GM19043 (cell line): Measurements from ENCODE around the gene CNIH2.
"Not testable (repeated sequence)": the region's sequence is repeated elsewhere in the genome, so short reads cannot be mapped to it uniquely, and the experiment has no call there.

Experiments used
- ATAC-seq: cut with Tn5 transposase; IDR thresholded peaks from one replicate; pipeline ENCODE4 v1.9.1; 2021; ENCODE audit warnings: low read depth; ENCODE audit not compliant: unreplicated experiment

CNIH2 gene

GRCh38 chr11:66313321-66314185 is 35.6 kb downstream of the CNIH2 start:
- no peak for ATAC-seq

- no peak for ATAC-seq
Measured at GRCh38 chr11:66314186-66314501, 36.2 kb downstream of the CNIH2 start.

- no peak for ATAC-seq
Measured at GRCh38 chr11:66314561-66315497, 36.9 kb downstream of the CNIH2 start.

GRCh38 chr11:66315498-66315885 is 37.5 kb downstream of the CNIH2 start:
- no peak for ATAC-seq

- ATAC-seq = no peak
Measured at GRCh38 chr11:66315921-66316811, 38.2 kb downstream of the CNIH2 start.

GRCh38 chr11:66316849-66317251 is 38.9 kb downstream of the CNIH2 start, which contains the start of gene CD248:
Gene CD248 (minus strand): TSS chr11:66317044. CDS start chr11:66317027, 17 bp downstream.
- ATAC-seq = no peak

- ATAC-seq = no peak
Measured at GRCh38 chr11:66317322-66317722, 39.3 kb downstream of the CNIH2 start.

GRCh38 chr11:66317723-66318599 is 40.0 kb downstream of the CNIH2 start:
- no peak for ATAC-seq

- ATAC-seq = no peak
Measured at GRCh38 chr11:66318600-66318970, 40.6 kb downstream of the CNIH2 start.

- ATAC-seq = not testable (repeated sequence)
Measured at GRCh38 chr11:66320289-66320688, 42.3 kb downstream of the CNIH2 start.

- not testable (repeated sequence) for ATAC-seq
Measured at GRCh38 chr11:66320748-66321147, 42.8 kb downstream of the CNIH2 start.

GRCh38 chr11:66321606-66322005 is 43.6 kb downstream of the CNIH2 start:
- ATAC-seq = no peak

- ATAC-seq = no peak
Measured at GRCh38 chr11:66322732-66323427, 44.9 kb downstream of the CNIH2 start.

GRCh38 chr11:66323684-66324083 is 45.7 kb downstream of the CNIH2 start:
- ATAC-seq = no peak

GRCh38 chr11:66324664-66325063 is 46.7 kb downstream of the CNIH2 start:
- no peak for ATAC-seq

GRCh38 chr11:66325263-66325671 is 47.3 kb downstream of the CNIH2 start:
- ATAC-seq = no peak

- ATAC-seq = no peak
Measured at GRCh38 chr11:66326261-66327111, 48.5 kb downstream of the CNIH2 start.
